Measurements from ENCODE around the gene PSMF1. TPM values are rescaled to one million over a fixed set of nuclear protein-coding genes. Genes with fewer than 3 reads are reported as not detected.

PSMF1 gene
- polyA plus RNA-seq, 1 donor from 2014 or later: 236 TPM

- Histone ChIP-seq H3K4me3 (ENCODE audit: low read length) (peak overlapping the region; percentile 79), H3K27me3 (ENCODE audit: insufficient read depth, low read depth, low read length) (peaks cover 8% of the 10 kb centered on the region), H3K9ac (ENCODE audit: low read length) (no peak overlapping the region), H3K9me3 (ENCODE audit: low read length) (no peaks in the 10 kb centered on the region), H2AFZ (ENCODE audit: low read depth, low read length) (no peak overlapping the region), H3K9me2 (ENCODE audit: insufficient read depth, low read length) (no peaks in the 10 kb centered on the region), H3F3A (ENCODE audit: insufficient read depth, low read length, poor library complexity, severe bottlenecking) (peaks cover under 1% of the 10 kb centered on the region), H4K20me1 (ENCODE audit: insufficient read depth) (no peaks in the 10 kb centered on the region), H3K36me3 (ENCODE audit: insufficient read depth, low read length) (no peaks in the 10 kb centered on the region), H3K4me2 (ENCODE audit: low read length) (no peak overlapping the region), H3K79me2 (replicated peaks; ENCODE audit: insufficient read depth, low read length) (no peaks in the 10 kb centered on the region), H3K27ac (ENCODE audit: low read length) (no peak overlapping the region)
- TF ChIP-seq MXI1 (conservative IDR thresholded peaks at IDR 0.05; ENCODE audit: poor library complexity, severe bottlenecking) (no peak), CTCF (IDR thresholded peaks at IDR 0.05; ENCODE audit: poor library complexity, severe bottlenecking) (no peak), EZH2 (IDR thresholded peaks at IDR 0.05; ENCODE audit: borderline replicate concordance, insufficient read depth, low read length, poor library complexity, severe bottlenecking) (no peak), TAF1 (IDR thresholded peaks at IDR 0.05; ENCODE audit: low read depth) (no peak), REST (IDR thresholded peaks at IDR 0.05; ENCODE audit: borderline replicate concordance) (no peak), POLR2AphosphoS5 (IDR thresholded peaks at IDR 0.05) (no peak), EP300 (conservative IDR thresholded peaks at IDR 0.05; ENCODE audit: poor library complexity, severe bottlenecking) (no peak)
These were observed 64.8 kb downstream of the PSMF1 start for GRCh38 chr20:1183153-1183552.

GRCh38 chr20:1184260-1184637, 65.8 kb downstream of the PSMF1 start:
- H3K27me3 ChIP-seq (ENCODE audit: insufficient read depth, low read depth, low read length): peaks cover 8% of the 10 kb centered on the region
- H3K4me3 ChIP-seq (ENCODE audit: low read length): peak overlapping the region; percentile 79
- no peaks in the 10 kb centered on the region for H4K20me1 ChIP-seq (ENCODE audit: insufficient read depth)
- H3K9me3 ChIP-seq (ENCODE audit: low read length): no peaks in the 10 kb centered on the region
- peak overlapping the region; percentile 21 for H2AFZ ChIP-seq (ENCODE audit: low read depth, low read length)
- no peak overlapping the region for H3K27ac ChIP-seq (ENCODE audit: low read length)
- H3K36me3 ChIP-seq (ENCODE audit: insufficient read depth, low read length): no peaks in the 10 kb centered on the region
- no peak for TF ChIP-seq EZH2 (IDR thresholded peaks at IDR 0.05; ENCODE audit: borderline replicate concordance, insufficient read depth, low read length, poor library complexity, severe bottlenecking)
- no peak for TF ChIP-seq REST (IDR thresholded peaks at IDR 0.05; ENCODE audit: borderline replicate concordance)
- no peak for TF ChIP-seq EP300 (conservative IDR thresholded peaks at IDR 0.05; ENCODE audit: poor library complexity, severe bottlenecking)
- no peak for TF ChIP-seq POLR2AphosphoS5 (IDR thresholded peaks at IDR 0.05)
- no peak for TF ChIP-seq CTCF (IDR thresholded peaks at IDR 0.05; ENCODE audit: poor library complexity, severe bottlenecking)
- peak overlapping the region; percentile 73 for H3K4me2 ChIP-seq (ENCODE audit: low read length)
- no peaks in the 10 kb centered on the region for H3K9me2 ChIP-seq (ENCODE audit: insufficient read depth, low read length)
- no peaks in the 10 kb centered on the region for H3K79me2 ChIP-seq (replicated peaks; ENCODE audit: insufficient read depth, low read length)
- no peaks in the 10 kb centered on the region for H3F3A ChIP-seq (ENCODE audit: insufficient read depth, low read length, poor library complexity, severe bottlenecking)
- peak overlapping the region; percentile 65 for H3K9ac ChIP-seq (ENCODE audit: low read length)
